ENCODE data around the gene PBX1. TPM values are rescaled to one million over a fixed set of nuclear protein-coding genes. Genes with fewer than 3 reads are reported as not detected.

The PBX1 gene
- total RNA-seq, 1 donor from 2014 or later, result 29.7 TPM

DNA sequence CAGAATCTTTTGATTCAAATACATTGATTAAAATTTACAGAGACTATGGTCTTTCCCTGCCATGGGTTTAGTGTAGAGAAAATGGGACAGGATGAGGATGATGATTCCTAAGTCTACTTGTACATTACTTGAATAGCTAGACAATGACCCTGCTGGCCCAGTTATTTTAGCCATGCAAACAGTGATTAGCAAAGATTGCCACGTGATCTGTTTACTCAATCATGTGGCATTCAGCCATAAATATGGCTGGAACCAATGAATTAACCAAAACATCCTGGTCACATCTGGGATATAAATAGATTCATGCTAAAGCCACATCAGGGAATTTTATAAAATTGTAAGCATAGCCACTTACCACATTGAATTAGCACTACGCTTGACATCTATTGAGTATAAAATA lies 167.3 kb downstream of the PBX1 start:
- H3K4me3 Mint-ChIP-seq (ENCODE audit: unreplicated experiment), result no peak overlapping the region
- no peak for DNase-seq (ENCODE audit: extremely low spot score, unreplicated experiment)
- no peaks in the 10 kb centered on the region for H3K36me3 Mint-ChIP-seq (ENCODE audit: unreplicated experiment)
- no peak overlapping the region for H3K27ac Mint-ChIP-seq (ENCODE audit: unreplicated experiment)
- TF ChIP-seq, protein P1, sequence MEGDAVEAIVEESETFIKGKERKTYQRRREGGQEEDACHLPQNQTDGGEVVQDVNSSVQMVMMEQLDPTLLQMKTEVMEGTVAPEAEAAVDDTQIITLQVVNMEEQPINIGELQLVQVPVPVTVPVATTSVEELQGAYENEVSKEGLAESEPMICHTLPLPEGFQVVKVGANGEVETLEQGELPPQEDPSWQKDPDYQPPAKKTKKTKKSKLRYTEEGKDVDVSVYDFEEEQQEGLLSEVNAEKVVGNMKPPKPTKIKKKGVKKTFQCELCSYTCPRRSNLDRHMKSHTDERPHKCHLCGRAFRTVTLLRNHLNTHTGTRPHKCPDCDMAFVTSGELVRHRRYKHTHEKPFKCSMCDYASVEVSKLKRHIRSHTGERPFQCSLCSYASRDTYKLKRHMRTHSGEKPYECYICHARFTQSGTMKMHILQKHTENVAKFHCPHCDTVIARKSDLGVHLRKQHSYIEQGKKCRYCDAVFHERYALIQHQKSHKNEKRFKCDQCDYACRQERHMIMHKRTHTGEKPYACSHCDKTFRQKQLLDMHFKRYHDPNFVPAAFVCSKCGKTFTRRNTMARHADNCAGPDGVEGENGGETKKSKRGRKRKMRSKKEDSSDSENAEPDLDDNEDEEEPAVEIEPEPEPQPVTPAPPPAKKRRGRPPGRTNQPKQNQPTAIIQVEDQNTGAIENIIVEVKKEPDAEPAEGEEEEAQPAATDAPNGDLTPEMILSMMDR (IDR thresholded peaks at IDR 0.05), result no peak
- H3K4me1 Mint-ChIP-seq (ENCODE audit: unreplicated experiment), result peaks cover 28% of the 10 kb centered on the region
- H3K27me3 Mint-ChIP-seq (ENCODE audit: unreplicated experiment), result no peaks in the 10 kb centered on the region
- H3K9me3 Mint-ChIP-seq (ENCODE audit: unreplicated experiment), result no peaks in the 10 kb centered on the region

DNA sequence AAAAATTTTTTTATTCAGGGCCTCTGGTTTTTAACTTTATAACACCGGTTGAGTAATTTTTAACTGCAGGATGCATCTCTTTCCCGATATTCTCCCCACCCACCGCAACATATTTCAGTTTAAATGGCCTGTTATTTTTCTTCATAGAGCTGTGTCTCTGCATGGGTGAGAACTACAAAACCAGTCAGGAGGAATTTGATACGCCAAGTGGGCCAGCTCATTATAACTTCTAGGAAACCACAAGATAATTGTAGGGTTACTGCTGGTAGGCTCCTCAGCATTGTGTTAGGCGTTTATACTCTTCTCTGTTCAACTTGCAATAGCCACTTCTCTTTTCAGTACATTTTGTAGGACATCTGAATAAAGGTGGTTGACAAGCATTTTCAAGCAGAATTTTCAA lies 169.7 kb downstream of the PBX1 start:
- Mint-ChIP-seq H3K4me3 (ENCODE audit: unreplicated experiment) (no peak overlapping the region), H3K9me3 (ENCODE audit: unreplicated experiment) (no peaks in the 10 kb centered on the region), H3K36me3 (ENCODE audit: unreplicated experiment) (no peaks in the 10 kb centered on the region), H3K27me3 (ENCODE audit: unreplicated experiment) (no peaks in the 10 kb centered on the region), H3K4me1 (ENCODE audit: unreplicated experiment) (peaks cover 13% of the 10 kb centered on the region), H3K27ac (ENCODE audit: unreplicated experiment) (no peak overlapping the region)
- DNase-seq (ENCODE audit: extremely low spot score, unreplicated experiment), result no peak
- TF ChIP-seq, protein P1 (IDR thresholded peaks at IDR 0.05), result no peak

DNA sequence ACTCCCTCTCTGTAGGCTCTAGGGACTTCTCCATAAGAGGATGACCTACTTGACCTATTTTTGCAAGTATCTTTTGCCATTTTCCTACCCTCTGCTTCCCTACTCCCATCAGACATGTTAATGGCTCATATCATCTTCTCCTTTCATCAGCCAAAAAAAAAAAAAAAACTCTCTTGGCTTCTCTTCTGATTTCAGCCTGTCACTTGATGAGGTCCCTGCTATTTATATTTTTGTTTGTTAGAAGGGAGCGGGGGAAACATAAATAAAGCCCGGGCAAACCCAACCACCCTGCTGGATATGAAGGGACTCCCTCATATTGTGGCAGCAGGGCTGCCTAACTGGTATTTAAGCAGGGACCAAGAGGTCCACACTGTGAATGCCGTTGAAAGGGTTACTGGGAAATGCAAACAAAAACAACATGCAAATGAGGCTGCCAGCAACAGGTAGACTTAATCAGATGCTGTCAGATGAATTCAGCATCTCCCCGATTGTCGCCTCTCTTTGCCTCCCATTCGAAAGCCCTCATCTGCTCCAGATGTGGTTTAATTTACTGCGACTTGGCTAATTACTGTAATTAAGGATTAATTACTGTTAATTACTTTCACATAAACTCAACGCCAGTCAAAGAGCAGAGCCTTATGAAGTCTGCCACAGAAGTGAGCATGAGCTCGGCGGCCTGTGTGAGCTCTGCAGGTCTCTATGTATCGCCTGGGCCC lies 172.3 kb downstream of the PBX1 start:
- Mint-ChIP-seq H3K4me1 (ENCODE audit: unreplicated experiment) (peaks cover 15% of the 10 kb centered on the region), H3K27ac (ENCODE audit: unreplicated experiment) (no peak overlapping the region), H3K36me3 (ENCODE audit: unreplicated experiment) (no peaks in the 10 kb centered on the region), H3K4me3 (ENCODE audit: unreplicated experiment) (no peak overlapping the region), H3K27me3 (ENCODE audit: unreplicated experiment) (no peaks in the 10 kb centered on the region), H3K9me3 (ENCODE audit: unreplicated experiment) (no peaks in the 10 kb centered on the region)
- no peak for DNase-seq (ENCODE audit: extremely low spot score, unreplicated experiment)
- TF ChIP-seq, protein P1 (IDR thresholded peaks at IDR 0.05), result no peak

DNA sequence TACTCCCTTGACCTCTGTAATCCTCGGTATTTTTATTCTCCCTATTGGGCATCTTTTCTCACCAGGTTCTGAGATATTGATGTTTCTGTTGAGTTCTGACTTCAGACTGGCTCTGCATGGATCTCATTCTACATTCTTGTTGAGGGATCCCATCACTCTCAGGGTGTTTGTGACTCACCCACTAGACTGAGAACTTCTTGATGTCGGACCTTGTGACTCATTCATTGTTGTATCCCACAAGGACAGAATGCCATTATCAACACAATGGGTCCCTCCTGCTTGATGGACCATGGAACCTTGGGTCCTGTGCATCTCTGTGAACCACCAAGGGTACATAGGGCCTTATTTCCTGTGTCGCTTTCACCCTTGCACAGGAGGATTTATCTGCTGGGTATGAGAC lies 174.1 kb downstream of the PBX1 start:
- DNase-seq (ENCODE audit: extremely low spot score, unreplicated experiment), result no peak
- no peaks in the 10 kb centered on the region for H3K36me3 Mint-ChIP-seq (ENCODE audit: unreplicated experiment)
- H3K4me3 Mint-ChIP-seq (ENCODE audit: unreplicated experiment), result no peak overlapping the region
- H3K27me3 Mint-ChIP-seq (ENCODE audit: unreplicated experiment), result no peaks in the 10 kb centered on the region
- H3K9me3 Mint-ChIP-seq (ENCODE audit: unreplicated experiment), result no peaks in the 10 kb centered on the region
- no peak overlapping the region for H3K27ac Mint-ChIP-seq (ENCODE audit: unreplicated experiment)
- H3K4me1 Mint-ChIP-seq (ENCODE audit: unreplicated experiment), result peaks cover 15% of the 10 kb centered on the region
- TF ChIP-seq, protein P1 (IDR thresholded peaks at IDR 0.05), result no peak

DNA sequence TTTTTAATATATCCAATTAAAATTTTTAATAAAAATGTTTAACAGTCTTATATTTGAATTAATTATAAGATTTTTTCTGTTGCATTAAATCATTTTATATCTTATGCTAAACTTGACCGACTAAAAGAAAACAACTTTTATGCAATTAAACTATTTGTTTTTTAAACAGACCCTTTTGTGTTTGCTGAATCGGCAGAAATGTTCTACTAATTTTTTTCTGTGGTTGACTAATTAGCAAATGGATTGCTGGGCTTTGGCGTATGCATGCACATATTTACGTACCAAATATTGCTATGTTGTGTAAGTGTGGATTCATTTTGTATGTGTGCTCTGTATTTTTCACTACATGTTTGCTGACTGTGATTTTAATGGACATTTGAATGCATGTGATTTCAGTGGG lies 174.8 kb downstream of the PBX1 start:
- no peaks in the 10 kb centered on the region for H3K27me3 Mint-ChIP-seq (ENCODE audit: unreplicated experiment)
- H3K9me3 Mint-ChIP-seq (ENCODE audit: unreplicated experiment), result no peaks in the 10 kb centered on the region
- H3K4me3 Mint-ChIP-seq (ENCODE audit: unreplicated experiment), result no peak overlapping the region
- no peaks in the 10 kb centered on the region for H3K36me3 Mint-ChIP-seq (ENCODE audit: unreplicated experiment)
- no peak overlapping the region for H3K27ac Mint-ChIP-seq (ENCODE audit: unreplicated experiment)
- TF ChIP-seq, protein P1 (IDR thresholded peaks at IDR 0.05), result no peak
- DNase-seq (ENCODE audit: extremely low spot score, unreplicated experiment), result no peak
- peaks cover 12% of the 10 kb centered on the region for H3K4me1 Mint-ChIP-seq (ENCODE audit: unreplicated experiment)

All from osteocyte (in vitro differentiated cells).